GM12872 (cell line): ENCODE data around the gene XK.

Source experiments
- CTCF ChIP-seq: IDR thresholded peaks from 3 replicates; pipeline ENCODE4 v1.5.1; 2011; ENCODE audit warnings: low read depth, mild to moderate bottlenecking, low read length, moderate library complexity; ENCODE audit not compliant: insufficient read depth

The XK gene

GRCh38 chrX:37745835-37746217 lies 60.2 kb downstream of the XK start:
- TF ChIP-seq CTCF = no peak

- TF ChIP-seq CTCF = no peak
These were observed 60.8 kb downstream of the XK start for GRCh38 chrX:37746218-37746941.

GRCh38 chrX:37746951-37747350 lies 61.4 kb downstream of the XK start:
- no peak for TF ChIP-seq CTCF

- TF ChIP-seq CTCF = no peak
These were observed 66.7 kb downstream of the XK start for GRCh38 chrX:37752281-37752680.

- TF ChIP-seq CTCF = no peak
These were observed 67.3 kb downstream of the XK start for GRCh38 chrX:37752936-37753335.

- TF ChIP-seq CTCF = no peak
These were observed 67.8 kb downstream of the XK start for GRCh38 chrX:37753384-37753783.

- TF ChIP-seq CTCF = no peak
These were observed 68.9 kb downstream of the XK start for GRCh38 chrX:37754516-37754915.
